ENCODE results near the gene HNRNPF. TPM values are rescaled to one million over a fixed set of nuclear protein-coding genes. Genes with fewer than 3 reads are reported as not detected.

HNRNPF gene
- total and polyA plus RNA-seq, 2 donors (not counting 3 experiments of a cell fraction or from before 2014, with no cell fraction given): 144 to 230 TPM

GRCh38 chr10:43430926-43431663 lies 22.1 kb upstream of the HNRNPF start:
- intact Hi-C loops (cut with micrococcal nuclease) (no loop called here), dilution Hi-C loops (cut with MboI; ENCODE audit: extremely low pct_ligation_motif_present, low sequenced_read_pairs) (no loop called here)
- POLR2A ChIA-PET: no interaction called here
- no peak overlapping the region for H3K27ac ChIP-seq (ENCODE audit: insufficient read depth, low read depth, low read length)
- H3K9me1 ChIP-seq (replicated peaks; ENCODE audit: control insufficient read depth, extremely low read depth, insufficient read depth, low read length): no peaks in the 10 kb centered on the region
- no peak overlapping the region for H3K4me3 ChIP-seq (replicated peaks in 1 of 3; ENCODE audit: insufficient read depth in 1 of 3, low read depth in 1 of 3, low read length in 3 of 3)
- BruUV-seq (replicated peaks): no TSS peak
- CTCF ChIA-PET: no interaction called here
- H2AFZ ChIP-seq (ENCODE audit: low read depth, low read length): no peak overlapping the region
- no peak overlapping the region for H3K9ac ChIP-seq (replicated peaks; ENCODE audit: extremely low read depth, insufficient read depth, low read length)
- TF ChIP-seq MAX (IDR thresholded peaks at IDR 0.05; ENCODE audit: insufficient read depth, insufficient read length): no peak
- no peak for TF ChIP-seq MYC (IDR thresholded peaks at IDR 0.05; ENCODE audit: low read depth, low read length)
- TF ChIP-seq CTCF (IDR thresholded peaks at IDR 0.05; ENCODE audit: extremely low read depth in 1 of 2, insufficient read depth in 1 of 2, low read depth in 1 of 2, low read length in 2 of 2): no peak
- TF ChIP-seq JUN (IDR thresholded peaks at IDR 0.05; ENCODE audit: borderline replicate concordance, insufficient read depth, insufficient read length, low read depth): no peak
- TF ChIP-seq POLR2A (IDR thresholded peaks at IDR 0.05; ENCODE audit: low read depth, low read length): no peak
- TF ChIP-seq GATA2 (IDR thresholded peaks at IDR 0.05; ENCODE audit: insufficient read depth, insufficient read length, low read depth, low read length): no peak
- no peak for TF ChIP-seq FOS (IDR thresholded peaks at IDR 0.05; ENCODE audit: borderline replicate concordance, insufficient read depth, low read length)
- TF ChIP-seq POLR2AphosphoS5 (IDR thresholded peaks at IDR 0.05; ENCODE audit: insufficient read depth, low read depth, low read length): no peak
- TF ChIP-seq EZH2 (IDR thresholded peaks at IDR 0.05; ENCODE audit: borderline replicate concordance, low read depth, low read length, severe bottlenecking): no peak
- no peaks in the 10 kb centered on the region for H3K9me3 ChIP-seq (replicated peaks; ENCODE audit: control insufficient read depth, insufficient read depth, low read length)
- no peaks in the 10 kb centered on the region for H3K4me1 ChIP-seq (ENCODE audit: control insufficient read depth, extremely low read depth, insufficient read depth, low read length)
- H3K4me2 ChIP-seq (ENCODE audit: insufficient read depth, low read length): no peak overlapping the region
- H3K27me3 ChIP-seq (ENCODE audit: control insufficient read depth in 2 of 2, insufficient read depth in 2 of 2, low read length in 2 of 2): no peaks in the 10 kb centered on the region
- H3K36me3 ChIP-seq (ENCODE audit: control insufficient read depth in 2 of 2, extremely low read depth in 1 of 2, insufficient read depth in 2 of 2, low read length in 2 of 2): no peaks in the 10 kb centered on the region
- H4K20me1 ChIP-seq (replicated peaks; ENCODE audit: control insufficient read depth, extremely low read depth, insufficient read depth, low read length): no peaks in the 10 kb centered on the region
- H3K79me2 ChIP-seq (ENCODE audit: control insufficient read depth, insufficient read depth, low read length): no peaks in the 10 kb centered on the region
- DNase-seq (ENCODE audit: low read depth, low spot score) (no peak), FAIRE-seq (no peak)
